Middle frontal gyrus (tissue), 1 donor: ENCODE data around the gene MGAT4C.
"Not testable (repeated sequence)": the region's sequence is repeated elsewhere in the genome, so short reads cannot be mapped to it uniquely, and the experiment has no call there.

Experiments used
- DNase-seq: peaks from one replicate; pipeline ENCODE4 v3.0.0-alpha.2; 2015; ENCODE audit warnings: low spot score; ENCODE audit errors: extremely low spot score

The MGAT4C gene

GRCh38 chr12:86137936-86138335 is 118.3 kb downstream of the MGAT4C start:
- DNase-seq, result no peak

- no peak for DNase-seq
Measured at GRCh38 chr12:86134561-86134960, 121.6 kb downstream of the MGAT4C start.

GRCh38 chr12:86126900-86127299 is 129.3 kb downstream of the MGAT4C start:
- not testable (repeated sequence) for DNase-seq

DNA sequence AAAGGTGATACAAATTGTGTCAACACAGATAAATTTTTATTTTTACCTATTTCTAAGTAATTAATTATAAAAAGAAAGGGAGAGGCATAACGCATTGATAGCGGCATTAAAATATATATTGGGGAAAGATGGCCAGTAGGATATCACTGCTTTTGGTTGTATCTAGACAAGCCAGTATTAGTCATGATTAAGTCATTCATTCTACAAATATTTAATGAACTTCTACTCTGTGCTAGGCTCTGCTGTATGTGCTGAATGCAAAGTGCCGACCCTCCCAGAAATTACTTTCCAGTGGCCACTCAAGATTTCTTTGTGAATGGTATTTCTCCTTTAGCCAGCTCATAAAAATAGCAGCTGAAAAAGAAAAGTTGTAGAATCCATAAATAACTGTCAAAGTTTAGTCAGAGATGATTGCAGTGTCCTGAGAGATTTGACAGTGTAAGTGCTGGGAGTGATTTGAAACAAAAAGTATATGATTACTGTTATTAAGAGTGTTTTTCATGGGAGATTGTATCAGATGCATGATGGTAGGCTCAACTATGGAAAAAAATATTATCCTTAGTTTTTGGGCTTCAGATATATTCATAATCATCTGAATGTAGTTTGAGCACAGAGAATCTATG is 133.2 kb downstream of the MGAT4C start:
- no peak for DNase-seq

DNA sequence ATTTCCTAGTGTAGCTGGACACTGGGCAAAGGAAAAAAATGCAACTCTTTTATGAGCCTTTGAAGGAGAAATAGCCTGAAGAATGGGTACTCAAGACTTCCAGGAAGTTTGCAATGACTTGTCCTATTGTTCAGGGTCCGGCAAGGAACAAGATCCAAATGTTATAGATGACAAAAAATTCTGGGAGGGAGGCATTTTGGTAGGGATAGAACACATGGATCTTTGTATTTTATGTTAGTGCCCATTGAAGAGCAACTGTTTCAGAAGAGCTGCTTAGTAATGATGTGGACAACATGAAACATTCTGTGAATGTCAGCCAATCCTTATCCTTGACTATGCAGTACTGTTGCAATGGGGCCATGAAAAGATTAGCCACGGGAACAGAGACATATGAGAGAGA is 138.0 kb downstream of the MGAT4C start:
- no peak for DNase-seq

DNA sequence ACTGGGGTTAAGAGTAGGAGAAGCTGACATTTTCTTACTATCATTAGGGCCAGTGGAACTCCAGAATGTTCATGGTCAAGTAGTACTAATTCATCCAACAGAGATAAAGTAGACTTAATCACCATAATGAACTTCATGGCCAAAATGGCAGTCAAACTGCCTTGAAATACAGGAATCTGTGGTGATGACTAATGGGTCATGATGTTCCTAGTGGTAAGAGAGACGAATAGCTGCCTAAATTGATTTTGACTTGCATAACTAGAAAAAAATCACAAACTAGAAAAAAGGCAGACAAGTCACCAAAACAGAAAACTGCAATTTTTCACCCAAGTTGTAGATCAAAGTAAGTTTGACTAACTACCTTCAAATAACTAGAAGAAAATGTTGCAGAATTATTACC is 138.5 kb downstream of the MGAT4C start:
- DNase-seq, result no peak

GRCh38 chr12:86104087-86104486 is 152.1 kb downstream of the MGAT4C start:
- no peak for DNase-seq

DNA sequence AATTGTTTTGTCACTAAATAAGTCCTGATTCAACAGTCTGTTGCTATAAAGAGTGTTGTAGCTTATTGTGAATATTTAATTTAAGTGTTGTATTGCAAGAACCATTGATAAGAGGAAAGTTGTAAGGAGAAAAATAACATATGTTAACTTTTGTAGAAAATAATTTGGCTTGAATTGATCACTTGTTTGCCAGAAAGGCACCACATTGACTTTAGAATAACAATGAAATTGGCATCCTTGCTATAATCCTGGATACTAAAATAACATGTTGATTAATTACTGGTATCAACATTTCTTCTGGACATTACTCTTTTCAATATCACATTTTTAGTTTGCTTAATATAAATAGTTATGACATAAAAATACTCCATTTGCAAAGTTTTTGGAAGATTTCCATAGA is 159.0 kb downstream of the MGAT4C start:
- no peak for DNase-seq

GRCh38 chr12:86091681-86092080 is 164.5 kb downstream of the MGAT4C start:
- no peak for DNase-seq

GRCh38 chr12:86081843-86082242 is 174.3 kb downstream of the MGAT4C start:
- no peak for DNase-seq

GRCh38 chr12:86059052-86059451 is 197.1 kb downstream of the MGAT4C start:
- not testable (repeated sequence) for DNase-seq

GRCh38 chr12:86057092-86057845 is 198.9 kb downstream of the MGAT4C start:
- no peak for DNase-seq

GRCh38 chr12:86052921-86053320 is 203.3 kb downstream of the MGAT4C start:
- DNase-seq, result no peak

GRCh38 chr12:86050010-86050409 is 206.2 kb downstream of the MGAT4C start:
- no peak for DNase-seq

DNA sequence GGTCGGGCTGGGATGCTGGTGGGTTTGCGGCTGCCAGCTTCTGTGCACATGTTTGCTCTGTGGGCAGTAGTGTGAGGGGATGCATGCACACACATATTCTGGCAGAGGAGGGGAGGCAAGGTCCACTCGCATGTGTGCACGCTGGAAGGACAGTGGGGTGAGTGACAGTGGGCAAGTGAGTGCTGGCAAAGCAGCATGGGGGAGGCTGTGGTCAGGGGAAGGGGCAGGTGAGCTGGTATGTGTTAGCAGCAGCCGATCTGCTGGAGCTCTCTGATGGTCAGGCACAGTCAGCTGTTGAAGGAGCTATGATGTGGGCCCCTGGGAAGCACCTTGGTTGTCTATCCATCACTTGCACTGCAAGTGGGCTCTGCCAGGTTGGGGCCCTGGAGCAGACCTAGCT is 211.8 kb downstream of the MGAT4C start:
- DNase-seq, result no peak

DNA sequence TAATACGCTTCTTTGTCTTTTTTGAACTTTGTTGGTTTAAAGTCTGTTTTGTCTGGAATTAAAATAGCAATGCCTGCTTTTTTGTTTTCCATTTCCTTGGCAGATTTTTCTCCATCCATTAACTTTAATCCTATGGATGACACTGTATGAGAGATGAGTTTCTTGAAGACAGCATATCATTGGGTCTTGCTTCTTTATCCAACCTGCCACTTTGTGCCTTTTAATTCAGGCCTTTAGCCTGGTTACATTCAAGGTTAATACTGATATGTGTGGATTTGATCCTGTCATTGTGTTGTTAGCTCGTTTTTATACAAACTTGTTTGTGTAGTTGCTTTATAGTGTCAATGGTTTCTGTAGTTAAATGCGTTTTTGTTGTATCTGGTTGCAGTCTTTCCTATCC is 214.1 kb downstream of the MGAT4C start:
- no peak for DNase-seq

- DNase-seq, result no peak
Measured at GRCh38 chr12:86018361-86018760, 237.8 kb downstream of the MGAT4C start.

GRCh38 chr12:86015026-86015425 is 241.2 kb downstream of the MGAT4C start:
- no peak for DNase-seq

DNA sequence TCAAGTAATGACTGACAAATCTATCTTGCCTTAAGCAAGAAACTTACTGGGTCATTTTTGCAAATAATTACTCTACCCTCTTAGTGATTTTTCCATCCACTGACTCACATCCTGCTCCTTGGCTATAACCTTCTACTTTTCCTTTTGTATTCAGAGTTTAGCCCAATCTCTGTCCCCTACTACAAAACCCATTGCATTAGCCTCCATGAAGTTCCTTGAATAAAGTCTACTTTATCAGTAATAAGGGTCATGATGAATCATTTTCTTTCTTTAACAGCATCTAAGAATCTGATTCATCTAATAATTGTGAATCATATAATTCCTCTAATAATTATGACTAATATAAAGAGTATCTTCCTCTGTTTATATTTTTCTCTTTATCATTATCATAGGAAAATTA is 249.5 kb downstream of the MGAT4C start:
- no peak for DNase-seq

- DNase-seq, result no peak
Measured at GRCh38 chr12:85998074-85998473, 258.1 kb downstream of the MGAT4C start.

DNA sequence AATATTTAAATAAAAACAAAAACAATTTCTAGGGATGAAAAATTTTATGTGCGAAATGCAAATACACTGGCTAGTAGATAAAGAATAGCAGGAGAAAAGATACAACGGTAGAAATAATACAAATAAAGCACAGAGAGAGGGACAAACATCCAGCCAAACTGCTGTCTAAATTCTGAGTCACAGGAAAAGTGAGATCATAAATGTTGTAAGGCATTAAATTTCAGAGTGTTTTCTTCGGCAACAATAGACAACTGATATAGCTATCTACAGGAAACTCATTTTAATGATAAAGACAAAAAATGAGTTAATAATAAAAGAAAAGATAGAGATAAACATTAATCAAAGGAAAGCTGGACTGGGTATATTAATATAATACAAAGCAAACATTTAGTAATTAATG is 259.9 kb downstream of the MGAT4C start:
- no peak for DNase-seq

- no peak for DNase-seq
Measured at GRCh38 chr12:85993746-85994145, 262.4 kb downstream of the MGAT4C start.

GRCh38 chr12:85985996-85986395 is 270.2 kb downstream of the MGAT4C start:
- no peak for DNase-seq
